Testis (tissue), 2 donors: ENCODE data around the gene OR2A1.
"Not testable (repeated sequence)": the region's sequence is repeated elsewhere in the genome, so short reads cannot be mapped to it uniquely, and the experiment has no call there.

Source experiments
- POLR2A ChIP-seq: fragments of 450-650 bp; IDR thresholded peaks from one replicate; pipeline ENCODE4 v1.6.1; 2017; ENCODE audit warnings: antibody characterized with exemption, mild to moderate bottlenecking, moderate library complexity
- TF ChIP-seq, protein P1 (sequence below), 3 experiments: fragments of 450-650 bp in 2 of 3; fragments of 200-600 bp in 1 of 3; sonication (generic) in 1 of 3; IDR thresholded peaks; one replicate each; pipeline ENCODE4 v1.5.1; 2016 to 2019; ENCODE audit warnings: antibody characterized with exemption in 3 of 3, mild to moderate bottlenecking in 2 of 3, moderate library complexity in 1 of 3

DNA sequence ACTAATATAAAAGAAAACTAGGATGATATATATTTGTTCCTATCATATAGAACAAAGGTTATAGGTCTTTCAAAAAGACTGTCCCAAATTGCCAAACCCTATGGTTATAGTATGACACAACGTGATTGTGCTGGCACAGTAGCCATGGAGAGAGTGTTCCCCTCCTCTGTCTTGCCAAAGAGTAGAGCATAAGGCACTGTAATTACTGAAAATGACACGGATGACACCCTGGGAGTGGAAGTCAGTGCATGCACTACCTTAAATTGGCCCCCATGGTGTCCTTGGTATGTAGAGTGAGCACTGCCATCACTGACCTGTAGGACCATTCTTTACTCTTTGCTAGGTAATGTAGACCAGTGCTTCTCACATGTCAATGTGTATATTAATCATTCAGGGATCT is 7.1 kb upstream of the OR2A1 start:
- TF ChIP-seq, protein P1, sequence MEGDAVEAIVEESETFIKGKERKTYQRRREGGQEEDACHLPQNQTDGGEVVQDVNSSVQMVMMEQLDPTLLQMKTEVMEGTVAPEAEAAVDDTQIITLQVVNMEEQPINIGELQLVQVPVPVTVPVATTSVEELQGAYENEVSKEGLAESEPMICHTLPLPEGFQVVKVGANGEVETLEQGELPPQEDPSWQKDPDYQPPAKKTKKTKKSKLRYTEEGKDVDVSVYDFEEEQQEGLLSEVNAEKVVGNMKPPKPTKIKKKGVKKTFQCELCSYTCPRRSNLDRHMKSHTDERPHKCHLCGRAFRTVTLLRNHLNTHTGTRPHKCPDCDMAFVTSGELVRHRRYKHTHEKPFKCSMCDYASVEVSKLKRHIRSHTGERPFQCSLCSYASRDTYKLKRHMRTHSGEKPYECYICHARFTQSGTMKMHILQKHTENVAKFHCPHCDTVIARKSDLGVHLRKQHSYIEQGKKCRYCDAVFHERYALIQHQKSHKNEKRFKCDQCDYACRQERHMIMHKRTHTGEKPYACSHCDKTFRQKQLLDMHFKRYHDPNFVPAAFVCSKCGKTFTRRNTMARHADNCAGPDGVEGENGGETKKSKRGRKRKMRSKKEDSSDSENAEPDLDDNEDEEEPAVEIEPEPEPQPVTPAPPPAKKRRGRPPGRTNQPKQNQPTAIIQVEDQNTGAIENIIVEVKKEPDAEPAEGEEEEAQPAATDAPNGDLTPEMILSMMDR (IDR thresholded peaks at IDR 0.05), result not testable (repeated sequence)
- TF ChIP-seq POLR2A, result not testable (repeated sequence)
